ENCODE data around the gene TP53BP2.

TP53BP2 gene

DNA sequence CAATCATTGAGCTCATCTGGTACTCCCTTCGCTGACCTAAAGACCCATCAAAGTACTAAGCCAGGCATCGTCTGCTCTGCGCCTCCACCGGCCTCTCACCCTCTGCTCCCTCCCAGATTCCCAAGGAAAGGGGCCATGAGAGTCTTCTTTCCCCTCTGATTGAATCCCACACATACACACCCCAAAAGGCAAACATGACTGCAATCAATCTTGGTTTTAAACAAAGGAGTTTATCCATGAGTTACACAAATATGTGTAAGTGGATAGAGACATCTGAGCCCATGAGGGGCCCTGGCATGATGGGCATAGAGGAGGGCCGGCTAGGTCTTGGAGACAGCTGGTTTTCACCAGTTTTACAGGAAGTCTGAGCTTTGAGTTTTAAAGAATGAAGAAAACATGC lies 82.5 kb downstream of the TP53BP2 start:
- no peak for DNase-seq (ENCODE audit: low spot score)

DNA sequence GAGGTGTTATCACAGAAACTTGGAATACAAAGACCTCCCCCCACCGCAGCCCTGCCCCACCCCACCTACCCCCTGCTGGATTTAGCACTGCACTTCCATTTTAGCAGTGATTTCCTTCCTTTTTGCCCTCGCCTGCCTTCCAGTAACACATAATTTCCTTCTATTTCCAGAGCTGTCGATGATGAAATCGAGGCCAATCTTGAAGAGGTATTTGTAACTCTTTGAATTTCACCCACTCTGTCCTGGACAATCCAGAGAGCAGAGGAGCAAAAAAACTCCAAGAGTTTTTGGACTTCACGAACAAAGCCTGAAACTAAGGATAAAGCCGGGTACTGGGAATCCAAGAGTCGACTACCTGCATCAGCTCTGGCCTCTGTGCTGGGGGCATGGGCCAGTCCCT lies 84.3 kb downstream of the TP53BP2 start:
- DNase-seq (ENCODE audit: low spot score), result no peak

DNA sequence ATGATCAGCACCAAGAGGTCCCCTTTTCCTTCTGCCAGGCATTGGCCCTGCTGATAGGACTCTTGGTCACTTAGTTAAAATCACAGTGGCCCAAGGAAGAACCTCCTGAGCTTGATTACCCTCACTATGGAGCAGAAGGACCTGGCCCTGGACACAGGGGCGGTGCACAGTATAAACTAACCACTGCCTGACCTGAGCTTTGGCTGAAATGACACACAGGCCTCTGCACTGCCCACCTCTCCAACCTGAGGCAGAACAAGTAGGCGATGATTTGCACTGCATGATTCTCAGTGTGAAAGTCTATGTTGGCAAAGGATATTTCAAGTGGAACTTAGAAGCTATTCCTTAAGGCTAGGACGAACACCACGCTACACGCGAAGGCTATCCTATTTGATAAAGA lies 84.9 kb downstream of the TP53BP2 start:
- DNase-seq (ENCODE audit: low spot score), result no peak

DNA sequence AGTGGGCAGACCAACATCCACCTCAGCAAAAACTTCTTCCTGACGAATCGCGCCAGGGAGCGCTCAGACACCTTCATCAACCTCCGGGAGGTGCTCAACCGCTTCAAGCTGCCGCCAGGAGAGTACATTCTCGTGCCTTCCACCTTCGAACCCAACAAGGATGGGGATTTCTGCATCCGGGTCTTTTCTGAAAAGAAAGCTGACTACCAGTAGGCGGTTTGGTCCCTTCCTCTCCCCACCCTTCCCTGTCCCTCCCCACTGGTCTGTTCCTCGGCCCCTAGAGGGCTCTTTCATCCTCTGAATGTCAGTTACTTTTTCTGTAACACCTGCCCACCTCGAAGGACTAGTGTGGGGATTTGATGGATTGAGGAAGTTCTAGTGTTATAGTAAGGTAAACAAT lies 86.5 kb downstream of the TP53BP2 start:
- DNase-seq (ENCODE audit: low spot score), result no peak

DNA sequence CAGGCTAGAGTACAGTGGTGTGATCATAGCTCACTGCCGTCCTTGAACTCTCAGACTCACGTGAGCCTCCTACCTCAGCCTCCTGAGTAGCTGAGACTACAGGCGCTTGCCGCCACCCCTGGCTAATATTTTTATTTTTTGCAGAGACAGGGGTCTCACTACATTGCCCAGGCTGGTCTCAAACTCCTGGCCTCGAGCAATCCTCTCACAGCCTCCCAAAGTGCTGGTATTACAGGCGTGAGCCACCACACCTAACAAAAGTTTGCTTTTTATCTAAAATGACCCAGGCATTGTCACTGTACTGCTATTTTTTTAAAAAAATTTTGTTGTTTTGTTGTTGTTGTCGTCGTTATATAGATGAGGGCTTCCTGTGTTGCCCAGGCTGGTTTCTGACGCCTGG lies 87.0 kb downstream of the TP53BP2 start:
- no peak for DNase-seq (ENCODE audit: low spot score)

DNA sequence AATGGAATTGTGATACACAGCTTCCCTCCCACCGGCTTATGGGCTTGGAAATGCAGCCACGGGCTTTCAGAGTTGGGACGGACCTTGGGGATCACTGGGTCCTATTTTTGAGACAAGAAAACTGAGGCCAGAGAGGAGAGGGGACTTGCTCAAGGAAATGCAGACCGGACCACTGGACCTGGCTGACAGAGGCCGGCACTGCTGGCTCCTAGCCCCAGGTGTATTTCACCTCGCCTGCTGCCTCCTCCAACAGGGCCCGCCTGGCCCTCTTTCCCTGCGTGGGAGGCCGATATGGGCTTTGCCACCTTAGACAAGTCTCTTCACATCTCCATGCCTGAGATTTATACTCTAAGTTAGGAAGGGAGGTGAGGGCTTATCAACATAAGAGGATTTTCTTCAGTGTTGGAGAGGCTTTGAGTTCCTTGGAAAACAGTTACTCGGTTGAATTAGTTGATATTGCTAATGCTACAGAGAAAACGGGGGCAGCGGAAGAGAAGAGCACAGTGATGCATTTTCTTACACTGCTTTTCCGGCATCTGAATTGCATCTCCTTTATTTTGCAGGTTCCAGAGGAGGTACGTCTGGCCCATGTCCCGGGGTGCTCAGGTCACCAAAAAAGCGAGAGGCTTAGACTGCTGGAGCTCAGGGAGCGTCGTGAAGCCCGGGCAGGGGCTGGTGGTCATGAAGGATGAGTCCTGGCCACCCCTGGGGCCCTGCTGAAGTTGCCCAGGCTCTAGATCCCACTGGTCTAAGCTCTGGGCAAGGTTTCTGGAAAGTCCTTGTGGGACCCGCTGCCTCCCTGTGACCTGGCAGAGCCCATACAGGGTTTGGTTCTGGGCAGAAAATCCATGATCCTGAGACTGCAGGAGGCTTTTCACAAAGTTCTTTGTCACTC lies 88.7 kb downstream of the TP53BP2 start:
- no peak for DNase-seq (ENCODE audit: low spot score)

DNA sequence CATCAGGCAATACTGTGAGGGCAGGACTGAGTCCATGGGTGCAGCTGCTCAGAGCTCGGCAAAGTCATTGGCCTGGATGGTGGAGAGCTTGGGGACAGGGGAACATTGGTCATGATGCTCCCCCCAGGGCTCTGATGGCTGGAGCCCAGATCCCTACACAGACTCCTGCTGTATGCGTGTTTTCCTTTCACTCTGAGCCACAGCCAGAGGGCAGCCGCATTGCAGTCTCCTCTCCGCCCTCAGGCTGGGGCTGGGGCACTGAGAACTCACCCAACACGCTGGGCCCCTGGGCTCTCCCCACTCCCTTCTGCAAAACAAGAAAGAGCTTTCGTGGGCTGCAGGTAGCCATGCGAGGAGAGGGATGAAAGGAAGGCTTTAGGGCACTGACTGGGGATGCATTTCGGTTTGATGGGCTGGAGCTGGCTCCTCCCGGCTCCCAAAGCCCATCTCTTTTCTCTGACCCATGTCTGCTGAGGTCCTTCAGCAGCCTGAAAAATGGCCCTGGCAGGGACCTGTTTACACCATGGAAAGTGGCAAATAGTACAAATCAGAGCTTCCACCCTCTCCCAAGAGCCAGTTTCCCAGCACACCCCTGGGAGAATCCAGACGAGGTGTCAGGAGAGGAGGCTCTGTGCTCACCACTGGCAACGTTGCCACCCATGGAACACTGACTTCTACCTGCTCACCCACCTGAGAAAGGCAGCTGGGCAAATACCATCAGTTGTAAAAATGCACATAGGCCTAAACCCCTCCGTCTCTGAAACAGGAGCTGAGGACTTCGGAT lies 89.6 kb downstream of the TP53BP2 start:
- DNase-seq (ENCODE audit: low spot score), result no peak

DNA sequence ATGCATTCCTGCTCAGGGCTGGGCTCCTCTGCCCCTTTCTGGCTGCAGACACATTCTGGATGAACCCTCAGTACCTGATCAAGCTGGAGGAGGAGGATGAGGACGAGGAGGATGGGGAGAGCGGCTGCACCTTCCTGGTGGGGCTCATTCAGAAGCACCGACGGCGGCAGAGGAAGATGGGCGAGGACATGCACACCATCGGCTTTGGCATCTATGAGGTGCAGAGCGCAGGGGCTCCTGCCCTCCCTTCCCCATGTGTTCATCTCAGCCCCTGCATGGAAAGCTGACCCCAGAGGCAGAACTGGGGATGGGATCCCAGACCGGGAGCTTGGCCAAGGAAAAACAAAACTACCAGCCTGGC lies 90.3 kb downstream of the TP53BP2 start:
- DNase-seq (ENCODE audit: low spot score), result no peak

DNA sequence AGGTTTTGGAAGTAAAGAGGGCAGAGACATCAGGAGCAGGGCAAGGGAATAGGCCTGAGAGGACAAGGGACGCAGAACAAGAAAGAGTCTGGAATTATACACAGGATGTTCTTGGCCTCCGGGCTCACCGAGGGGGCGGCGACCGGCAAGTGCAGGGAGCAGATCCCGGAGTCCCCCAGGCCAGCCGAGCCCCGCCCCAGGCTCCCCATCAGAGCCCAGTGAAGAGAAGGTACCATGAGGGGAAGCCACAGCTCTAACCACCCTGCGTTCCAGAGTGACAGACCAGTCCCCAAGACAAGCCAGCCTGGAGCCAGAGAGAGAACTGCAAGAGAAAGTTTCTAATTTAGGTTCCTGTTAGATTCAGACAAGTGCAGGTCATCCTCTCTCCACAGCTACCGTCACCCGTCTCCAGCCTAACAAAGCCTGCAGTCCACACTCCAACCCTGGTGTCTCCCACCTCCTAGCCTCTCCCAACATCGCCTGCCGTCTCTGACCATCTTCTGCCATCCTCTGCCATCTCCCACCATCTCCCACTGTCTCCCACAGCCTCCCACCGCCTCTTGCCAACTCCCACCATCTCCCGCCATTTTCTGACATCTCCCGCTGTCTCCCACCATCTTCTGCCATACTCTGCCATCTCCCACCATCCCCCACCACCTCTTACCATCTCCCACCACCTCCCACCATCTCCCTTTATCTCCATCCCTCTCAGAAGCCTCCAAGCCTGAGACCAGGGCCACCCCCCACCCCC lies 90.9 kb downstream of the TP53BP2 start:
- no peak for DNase-seq (ENCODE audit: low spot score)

DNA sequence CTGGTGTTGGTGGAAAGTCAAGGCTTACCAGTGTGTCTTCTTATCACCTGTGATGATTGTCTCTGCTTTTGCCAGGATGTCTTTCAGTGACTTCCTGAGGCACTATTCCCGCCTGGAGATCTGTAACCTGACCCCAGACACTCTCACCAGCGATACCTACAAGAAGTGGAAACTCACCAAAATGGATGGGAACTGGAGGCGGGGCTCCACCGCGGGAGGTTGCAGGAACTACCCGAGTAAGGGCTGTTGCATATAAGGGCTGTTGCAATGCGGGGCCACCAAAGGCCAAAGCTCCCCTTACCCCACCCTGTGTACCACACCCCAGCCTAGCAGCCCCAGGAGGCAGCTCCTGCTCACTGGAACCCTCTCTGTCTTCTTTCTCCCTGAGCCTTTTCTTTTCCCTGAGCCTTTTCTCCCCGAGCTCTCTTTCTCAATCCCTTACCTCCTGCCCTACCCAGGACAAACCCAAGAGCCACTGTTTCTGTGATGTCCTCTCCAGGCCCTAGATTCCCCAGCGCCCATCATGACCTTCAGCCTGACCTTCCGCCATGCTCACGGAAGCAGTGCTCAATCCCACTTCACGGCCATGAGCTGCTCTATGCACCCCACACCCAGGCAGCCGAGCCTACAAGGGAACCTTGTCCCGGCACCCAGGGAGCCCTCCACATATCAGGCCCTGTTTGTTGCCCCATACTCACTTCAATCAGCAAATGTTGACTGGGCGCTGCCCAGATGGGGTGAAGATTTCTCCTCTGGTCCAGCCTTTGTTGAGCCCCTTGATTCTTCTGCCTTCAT lies 92.8 kb downstream of the TP53BP2 start:
- no peak for DNase-seq (ENCODE audit: low spot score)

DNA sequence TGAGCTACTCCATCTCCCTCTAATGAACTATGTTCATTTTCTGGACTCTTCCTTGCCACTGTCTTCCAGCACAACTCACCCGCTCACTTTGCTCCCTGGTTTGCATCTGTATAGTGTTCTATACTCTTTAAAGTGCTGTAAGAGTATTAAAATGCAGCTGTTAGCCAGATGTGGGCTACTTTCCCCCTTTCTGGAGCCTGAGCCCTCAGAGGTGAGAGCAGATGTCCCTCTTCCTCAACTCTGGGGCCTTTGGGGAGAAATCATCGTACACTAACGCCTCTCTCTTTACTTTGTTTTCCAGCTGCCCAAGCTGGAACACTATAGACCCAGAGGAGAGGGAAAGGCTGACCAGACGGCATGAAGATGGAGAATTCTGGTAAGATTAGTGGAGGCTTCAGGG lies 94.1 kb downstream of the TP53BP2 start:
- no peak for DNase-seq (ENCODE audit: low spot score)

DNA sequence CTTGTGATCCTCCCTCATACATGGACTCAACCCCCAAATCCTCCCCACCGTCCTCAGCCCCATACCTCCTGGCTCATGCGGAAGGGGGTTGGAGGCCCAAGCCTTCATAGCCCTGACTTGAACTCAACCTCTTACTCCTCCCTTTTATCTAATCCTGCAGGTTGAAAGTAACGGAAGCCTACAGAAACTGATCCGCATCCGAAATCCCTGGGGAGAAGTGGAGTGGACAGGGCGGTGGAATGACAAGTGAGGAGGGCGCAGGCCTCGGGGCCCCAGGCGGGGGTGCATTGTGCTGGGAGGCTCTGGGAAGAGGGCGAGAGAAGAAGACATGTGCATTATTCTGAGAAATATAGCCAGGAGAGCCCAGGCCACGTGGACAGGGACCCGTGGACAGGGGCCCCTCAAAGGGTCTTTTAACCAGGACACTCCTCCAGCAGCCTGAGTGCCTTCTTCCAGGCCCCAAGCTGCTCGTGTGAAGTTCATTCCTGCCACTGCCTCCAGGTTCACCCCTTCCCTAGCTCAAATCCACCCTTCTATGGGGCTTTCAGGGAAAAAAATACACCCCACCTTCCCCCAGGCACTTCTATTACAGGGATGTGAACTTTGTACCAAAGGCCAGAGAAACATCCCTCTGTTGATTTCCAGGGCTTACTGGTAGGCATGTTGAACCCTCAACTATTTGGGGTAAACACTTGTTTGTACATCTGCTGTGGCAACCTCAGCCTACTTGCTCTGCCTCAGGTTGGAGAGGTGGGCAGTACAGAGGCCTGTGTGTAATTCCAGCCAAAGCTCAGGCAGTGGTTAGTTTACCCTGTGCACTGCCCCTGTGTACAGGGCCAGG lies 94.8 kb downstream of the TP53BP2 start:
- no peak for DNase-seq (ENCODE audit: low spot score)

DNA sequence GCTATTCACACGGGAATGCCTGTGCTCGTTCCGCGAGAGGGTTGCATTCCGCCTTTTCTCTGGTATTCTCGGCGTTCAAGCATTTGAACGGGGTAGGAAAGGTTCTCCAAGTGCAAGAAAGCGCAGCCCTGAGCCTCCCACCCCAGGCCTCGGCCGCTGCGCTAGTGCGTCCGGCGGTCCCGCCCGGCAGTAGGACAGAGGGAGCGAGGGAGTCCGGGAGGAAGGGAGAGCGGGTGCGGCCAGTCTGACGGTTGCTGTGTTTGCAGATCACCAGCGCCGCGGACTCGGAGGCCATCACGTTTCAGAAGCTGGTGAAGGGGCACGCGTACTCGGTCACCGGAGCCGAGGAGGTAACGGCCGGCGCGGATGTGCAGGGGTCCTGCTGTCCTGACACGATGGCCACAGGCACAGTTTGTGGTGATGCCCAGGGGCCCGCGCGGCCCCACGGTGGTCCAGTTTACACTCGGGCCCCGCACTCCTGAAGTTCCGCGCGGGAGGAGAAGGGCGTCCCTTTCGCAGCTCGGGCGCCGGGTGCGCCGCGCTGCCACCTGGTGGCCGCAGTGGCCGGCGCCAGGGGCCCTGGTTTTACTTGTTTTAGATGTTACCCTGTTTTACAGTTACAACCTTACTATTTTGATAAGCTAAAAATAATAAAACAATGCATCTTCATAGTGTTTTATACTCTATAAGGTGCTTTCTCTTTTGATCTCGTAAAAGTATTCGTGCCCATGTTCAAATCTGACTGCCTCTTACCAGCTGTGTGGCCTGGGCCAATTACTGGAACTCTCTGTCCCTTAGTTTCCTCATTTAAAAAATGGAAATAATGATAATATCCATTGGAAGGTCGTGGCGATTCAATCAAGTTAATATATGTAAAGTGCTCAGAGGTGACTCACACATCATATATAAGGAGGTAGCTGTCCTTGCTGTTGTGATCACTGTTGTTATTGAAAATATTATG lies 96.7 kb downstream of the TP53BP2 start:
- no peak for DNase-seq (ENCODE audit: low spot score)

DNA sequence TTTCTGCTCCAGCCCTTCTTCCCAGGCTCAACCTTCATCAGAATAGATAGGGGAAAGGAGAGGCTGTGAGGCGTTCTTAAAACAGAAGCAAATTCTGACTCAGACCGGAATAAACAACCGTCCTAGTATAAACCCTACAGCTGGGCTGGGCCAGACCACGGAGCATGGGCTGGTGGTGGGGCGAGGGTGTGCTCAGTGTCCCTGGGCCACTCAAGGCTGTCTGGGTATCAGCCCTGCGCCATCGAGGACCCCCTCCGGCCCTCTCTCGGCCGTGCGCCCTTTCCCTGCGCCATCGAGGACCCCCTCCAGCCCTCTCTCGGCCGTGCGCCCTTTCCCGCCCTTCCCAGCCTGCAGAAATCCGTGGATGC lies 97.4 kb downstream of the TP53BP2 start:
- DNase-seq (ENCODE audit: low spot score), result no peak

DNA sequence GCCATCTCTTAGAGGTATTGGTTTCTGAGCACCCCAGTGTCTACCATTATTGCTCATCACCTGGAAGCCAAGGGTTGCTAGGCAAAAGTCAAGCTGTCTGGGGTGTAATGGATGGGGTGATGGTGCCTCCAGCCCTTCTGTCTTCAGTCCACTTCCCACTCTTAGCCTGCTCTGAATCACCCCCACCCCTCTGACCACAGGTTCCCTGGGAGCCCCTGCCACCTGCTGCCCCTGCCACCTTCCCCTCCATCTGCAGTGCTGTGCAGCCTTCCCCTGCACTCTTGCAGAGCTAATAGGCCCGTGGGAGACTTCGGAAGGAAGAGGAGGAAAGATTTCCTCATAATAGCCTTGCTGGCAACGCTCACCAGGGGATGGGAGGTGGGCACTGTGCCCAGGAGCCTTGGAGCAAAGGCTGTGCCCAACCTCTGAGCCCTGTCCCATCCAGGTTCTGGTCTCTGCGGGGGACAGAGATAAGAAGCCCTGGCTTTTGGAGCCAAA lies 97.9 kb downstream of the TP53BP2 start:
- DNase-seq (ENCODE audit: low spot score), result no peak

DNA sequence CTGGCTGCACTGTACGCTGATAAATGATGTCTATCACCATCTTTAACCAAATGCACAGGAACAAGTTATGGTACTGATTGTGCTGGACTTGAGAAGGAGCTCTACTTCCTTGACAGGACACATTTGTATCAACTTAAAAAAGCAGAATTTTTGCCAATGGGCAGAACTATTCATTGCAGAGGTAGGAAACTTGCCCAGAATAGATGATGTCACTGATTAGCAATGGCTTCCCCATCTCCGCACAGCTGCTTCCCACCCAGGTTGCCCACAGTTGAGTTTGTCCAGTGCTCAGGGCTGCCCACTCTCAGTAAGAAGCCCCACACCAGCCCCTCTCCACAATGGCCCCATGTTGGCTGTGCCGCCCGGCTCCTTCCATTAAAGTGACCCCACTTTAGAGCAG lies 100.0 kb downstream of the TP53BP2 start:
- DNase-seq (ENCODE audit: low spot score), result no peak

DNA sequence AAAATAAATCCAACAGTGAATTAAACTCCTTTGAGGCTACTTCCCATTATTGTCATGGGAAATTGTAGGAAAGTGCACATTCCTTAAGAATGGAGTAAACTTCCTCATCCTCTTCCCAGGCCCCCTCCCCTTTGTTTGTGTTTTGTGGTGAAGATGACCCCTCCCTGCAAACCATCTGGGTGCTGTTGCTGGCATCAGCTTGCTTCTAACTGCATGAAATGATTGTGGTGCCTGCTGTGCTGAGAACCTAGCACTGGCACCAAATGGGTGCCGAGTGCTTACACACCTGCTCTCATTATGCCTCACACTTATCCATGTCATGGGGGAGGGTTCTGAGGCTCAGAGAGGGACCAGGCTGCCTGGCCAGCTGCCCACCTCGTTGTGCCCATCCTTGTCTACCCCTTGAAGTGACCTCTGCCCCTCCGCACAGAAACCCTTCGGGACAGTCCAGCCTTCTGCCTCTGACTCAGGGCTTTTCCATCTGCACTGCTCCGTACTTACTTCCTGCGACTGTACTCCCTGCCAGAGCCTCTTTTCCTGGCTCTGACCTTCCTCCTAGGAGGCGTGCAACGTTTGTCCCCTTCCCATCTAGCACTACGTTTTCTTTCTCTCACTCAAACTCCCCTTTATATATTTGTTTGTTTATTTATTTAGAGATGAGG lies 102.8 kb downstream of the TP53BP2 start:
- DNase-seq (ENCODE audit: low spot score), result no peak

DNA sequence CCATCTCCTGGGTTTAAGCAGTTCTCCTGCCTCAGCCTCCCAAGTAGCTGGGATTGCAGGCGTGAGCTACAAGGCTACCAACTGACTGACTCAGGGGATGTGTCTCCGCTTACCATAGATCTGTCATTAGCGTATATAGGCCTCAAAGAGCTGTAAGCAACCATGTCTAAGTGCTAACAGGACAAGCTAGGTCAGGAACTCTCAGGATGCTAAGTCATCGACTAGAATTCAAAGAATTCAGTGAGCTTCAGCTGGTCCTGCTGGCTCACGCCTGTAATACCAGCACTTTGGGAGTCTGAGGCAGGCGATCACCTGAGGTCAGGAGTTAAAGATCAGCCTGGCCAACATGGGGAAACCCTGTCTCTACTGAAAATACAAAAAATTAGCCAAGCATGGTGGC lies 103.9 kb downstream of the TP53BP2 start:
- no peak for DNase-seq (ENCODE audit: low spot score)
